ENCODE data around the gene NXN.
"Not testable (repeated sequence)": the region's sequence is repeated elsewhere in the genome, so short reads cannot be mapped to it uniquely, and the experiment has no call there.

Gene NXN

DNA sequence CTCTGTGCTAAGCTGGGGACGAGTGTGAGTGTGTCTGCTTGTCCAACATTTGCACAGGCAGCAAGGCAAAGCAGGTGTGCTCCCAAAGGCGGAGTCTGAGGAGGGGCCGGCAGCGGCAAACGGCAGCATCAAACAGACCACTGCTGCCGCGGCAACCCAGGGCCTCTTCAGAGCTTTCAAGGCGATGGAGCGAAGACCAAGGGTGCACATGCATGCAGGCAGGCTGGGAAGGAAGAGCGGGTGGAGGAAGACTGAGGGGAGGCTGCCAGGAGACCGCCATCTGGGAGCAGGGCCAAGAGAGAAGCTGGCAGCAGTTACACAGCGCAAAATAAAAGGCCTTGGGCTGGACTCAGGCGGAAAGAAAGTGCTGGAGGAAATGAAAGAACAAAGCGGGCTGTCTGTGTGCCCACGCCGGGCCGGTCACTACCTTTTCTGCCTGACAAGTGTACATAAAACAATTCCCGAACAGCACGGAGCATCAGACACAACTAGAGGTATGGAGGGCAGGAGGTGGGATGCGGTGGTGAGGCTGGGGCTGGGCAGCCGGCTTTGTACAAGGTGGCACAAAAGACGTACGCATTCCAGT, 25.9 kb upstream of the NXN start:
- peak; percentile 12 for DNase-seq

DNA sequence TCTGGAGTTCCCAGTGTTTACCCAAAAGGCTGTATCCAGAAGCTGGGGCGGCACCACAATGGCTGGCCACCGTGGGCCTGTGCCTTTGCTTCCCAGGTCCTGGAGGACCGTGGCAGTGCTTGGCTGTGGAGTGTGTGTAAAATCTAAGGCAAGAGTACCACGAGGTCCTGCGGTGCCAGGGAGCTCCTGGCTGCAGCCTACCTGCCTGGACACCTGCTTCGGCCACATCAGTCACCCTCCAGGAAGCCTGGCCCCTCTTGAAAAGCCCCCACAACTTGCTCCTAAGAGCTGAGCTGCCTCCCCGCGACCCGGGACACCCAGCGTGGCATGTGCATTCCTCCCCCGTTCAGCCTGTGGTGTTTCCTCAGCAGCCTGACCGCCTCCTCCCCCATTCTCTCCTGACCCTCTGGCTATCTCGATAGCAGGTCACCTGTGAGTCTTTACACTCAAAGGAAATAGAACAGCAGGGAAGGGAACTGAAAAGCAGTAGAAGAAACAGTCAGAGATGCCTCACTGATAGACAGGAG, 25.3 kb upstream of the NXN start:
- DNase-seq: no peak

DNA sequence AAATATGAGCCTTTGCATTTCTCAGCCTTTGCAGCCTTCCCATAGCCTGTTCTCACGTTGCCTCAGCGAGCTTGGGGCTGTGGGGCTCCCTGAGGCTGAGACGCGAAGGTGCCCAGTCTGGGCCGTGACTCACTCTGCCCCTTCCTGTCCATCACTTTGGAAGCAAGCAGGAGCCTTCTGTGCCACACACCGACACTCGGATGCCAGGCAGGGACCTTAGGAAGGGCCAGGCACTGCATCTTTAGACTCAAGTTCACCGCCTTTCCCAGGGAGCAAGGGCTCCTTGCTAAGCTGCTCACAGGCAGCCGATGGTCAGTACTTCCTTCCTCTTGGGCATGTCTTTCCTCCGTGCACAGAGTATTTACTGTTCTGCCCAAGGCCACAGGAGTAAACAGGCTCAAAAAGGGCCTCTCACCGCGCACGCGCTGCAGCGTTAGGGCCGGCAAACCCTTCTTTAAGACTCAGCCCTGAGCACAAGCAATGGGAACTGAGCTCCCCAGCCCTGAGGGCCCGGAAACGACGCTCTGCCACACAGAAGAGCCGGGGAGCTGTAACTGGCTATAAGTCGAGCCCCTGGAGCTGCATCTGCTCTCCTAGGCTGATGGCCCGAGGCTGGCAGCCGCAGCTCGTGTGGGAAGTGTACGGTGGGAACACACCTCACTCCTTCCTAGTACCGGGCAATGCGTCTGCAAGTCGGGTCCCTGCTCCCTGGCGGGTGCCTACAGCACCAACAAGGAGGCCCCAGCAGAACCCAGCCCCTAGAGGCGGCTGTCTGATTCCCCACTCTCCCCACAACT, 24.6 kb upstream of the NXN start:
- DNase-seq: no peak

DNA sequence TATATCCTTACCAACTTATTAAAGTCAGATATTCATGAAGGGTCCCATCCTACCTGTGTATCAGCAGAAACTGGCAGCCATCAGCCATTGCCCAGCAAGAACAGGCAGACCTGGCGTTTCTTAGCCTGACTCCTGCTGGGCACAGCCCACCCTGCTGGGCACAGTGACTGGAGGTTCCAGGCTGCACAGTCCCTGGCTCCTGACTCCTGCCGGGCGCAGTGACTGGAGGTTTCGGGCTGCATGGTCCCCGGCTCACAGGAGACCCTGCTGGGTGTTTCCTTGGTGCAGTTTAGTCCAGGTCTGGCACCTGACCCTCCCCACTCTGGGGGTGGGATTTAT, 24.0 kb upstream of the NXN start:
- DNase-seq: peak; percentile 57

DNA sequence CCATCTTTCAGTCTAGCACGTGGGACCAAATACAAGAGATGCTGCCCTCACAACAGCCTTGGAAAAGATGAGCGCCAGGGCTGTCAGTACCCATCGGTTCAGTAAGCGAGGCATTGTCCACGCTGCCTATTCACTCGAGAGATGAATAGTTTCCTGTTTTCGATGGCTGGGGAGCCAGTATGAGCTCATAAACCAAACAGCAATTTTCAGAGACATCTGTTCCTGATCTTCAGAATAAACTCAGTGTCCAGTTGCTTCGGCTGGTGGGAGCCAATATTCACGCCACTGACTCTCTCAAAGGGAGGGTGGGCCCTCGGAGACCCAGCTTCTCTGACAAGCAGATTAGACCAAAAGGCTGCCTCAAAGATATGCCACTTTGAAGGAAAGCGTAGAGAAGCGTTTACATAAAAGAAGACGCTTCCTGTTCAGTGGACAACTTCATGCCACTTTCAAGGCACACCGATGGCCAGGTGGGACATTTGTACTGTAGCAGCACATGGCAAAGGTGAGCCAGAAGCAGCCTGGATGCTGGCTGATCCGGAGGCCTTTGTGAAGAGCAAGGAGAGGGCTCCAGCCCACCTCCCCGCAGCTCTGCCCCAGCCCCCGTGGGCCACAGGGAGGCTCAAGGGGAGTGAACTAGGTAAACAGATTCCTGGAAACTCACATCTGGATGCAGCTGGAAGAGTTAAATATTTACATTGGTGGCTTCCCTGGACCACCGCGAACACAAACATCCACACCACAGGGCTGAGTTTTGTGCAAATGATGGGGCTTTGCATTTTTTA, 23.4 kb upstream of the NXN start:
- peak; percentile 53 for DNase-seq

DNA sequence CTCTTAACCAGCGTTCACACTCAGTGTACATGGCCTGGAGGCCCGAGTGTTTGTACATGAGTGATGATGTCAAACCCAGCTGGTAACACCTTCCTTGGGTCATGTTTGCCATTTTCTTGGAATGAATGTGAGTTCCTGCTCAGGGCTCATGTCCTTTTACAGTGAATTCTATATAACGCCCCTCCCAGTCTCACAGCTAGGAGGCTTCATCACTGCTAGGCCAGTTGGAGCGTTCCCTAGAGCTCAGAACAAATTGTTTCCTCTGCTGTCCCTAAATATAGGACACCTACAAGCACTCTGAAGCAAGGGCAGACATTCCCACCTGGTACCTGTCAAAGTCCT, 22.8 kb upstream of the NXN start:
- peak; percentile 25 for DNase-seq

DNA sequence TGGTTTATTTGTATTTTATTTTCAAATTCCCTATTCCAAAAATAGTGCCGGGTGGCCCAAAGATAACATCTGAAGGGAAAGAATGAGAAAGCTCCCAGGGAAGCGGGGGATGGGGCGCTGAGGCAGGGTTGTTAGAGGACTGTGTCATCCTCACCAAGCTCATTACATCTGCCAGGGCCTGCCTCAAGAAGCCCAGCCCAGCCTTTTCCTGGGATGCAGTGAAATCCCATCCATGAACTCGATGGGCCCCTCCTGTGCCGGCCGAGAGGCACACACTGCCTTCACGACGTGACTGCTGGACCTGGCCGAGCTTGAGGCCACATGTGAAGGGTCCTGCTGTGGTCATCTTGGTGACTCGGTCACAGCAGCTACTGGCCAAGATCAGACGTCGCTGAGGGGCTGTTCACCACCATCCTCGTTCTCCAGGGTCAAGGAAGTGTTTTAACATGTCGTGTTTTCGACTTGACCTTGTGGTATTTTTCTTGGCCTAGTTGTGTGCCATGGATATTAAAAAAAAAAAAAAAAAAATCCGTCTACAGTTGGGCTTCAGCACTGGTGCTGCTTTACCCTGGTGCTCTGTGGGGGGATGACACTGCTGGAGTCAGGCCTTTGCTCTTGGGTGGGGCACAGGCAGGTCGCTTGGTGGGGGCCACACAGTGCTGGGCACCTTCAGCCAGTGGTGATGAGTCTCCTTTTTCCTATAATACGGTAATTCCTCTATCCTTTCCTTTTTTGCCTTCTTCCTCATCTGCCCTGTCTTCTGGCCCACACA, 22.2 kb upstream of the NXN start:
- peak; percentile 24 for DNase-seq

DNA sequence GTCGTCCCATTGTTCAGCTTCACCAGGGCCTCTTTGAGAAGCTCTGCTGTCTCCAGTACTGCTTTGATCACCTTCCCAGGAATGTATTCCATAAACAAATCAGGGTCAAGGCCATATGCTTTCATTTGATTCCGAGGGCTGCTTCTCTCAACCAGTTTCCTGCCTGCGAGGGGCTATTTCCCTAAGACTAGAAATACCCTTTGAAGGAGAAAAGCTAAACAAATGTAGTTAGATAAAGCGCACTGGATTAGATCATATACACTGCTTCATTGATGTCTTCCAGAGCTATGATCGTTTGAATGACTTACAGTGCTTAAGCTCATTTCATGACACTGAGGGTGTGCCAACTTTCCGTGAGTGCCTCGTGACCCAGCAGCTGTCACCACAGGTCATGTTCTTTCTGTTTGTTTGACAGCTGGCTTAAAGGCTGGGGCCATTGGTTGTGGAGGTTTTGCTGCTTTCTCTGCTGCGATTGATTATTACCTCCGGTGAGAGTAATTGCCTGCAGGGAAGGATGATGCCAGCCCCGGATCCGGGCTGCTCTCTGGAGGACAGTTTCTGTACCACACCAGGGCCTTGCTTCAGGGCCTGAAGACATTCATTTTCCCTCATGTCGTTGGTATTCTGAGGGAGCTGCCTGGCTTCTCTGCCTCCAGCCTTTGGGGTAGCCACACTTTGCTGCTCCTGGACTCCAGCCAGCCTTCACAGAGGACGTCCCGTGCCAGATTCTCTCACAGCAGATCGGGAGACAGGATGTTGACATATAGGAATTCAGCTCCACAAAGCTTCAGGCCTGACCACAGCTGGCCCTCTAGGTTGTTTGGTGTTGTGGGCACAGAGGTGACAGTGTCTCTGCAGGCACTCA, 21.3 kb upstream of the NXN start:
- DNase-seq: peak; percentile 24

DNA sequence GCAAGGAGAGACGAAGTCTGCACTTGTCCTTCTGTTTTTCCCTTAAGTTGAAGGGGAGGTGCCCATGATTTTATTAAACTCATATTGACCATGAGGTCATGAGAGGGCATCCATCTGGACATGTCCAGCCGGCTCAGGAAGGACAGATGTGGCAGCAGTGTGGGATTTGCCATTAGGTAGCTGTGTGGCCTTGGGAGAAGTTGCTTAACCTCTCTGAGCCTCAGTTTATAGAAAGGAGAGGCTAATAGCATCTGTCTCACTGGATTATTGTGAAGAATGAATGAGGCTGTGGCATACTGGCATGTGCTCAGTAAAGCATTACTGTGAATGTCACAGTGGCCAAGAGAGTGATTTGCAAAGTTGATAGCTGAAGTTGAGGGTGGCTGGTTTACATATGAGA, 18.5 kb upstream of the NXN start:
- no peak for DNase-seq

DNA sequence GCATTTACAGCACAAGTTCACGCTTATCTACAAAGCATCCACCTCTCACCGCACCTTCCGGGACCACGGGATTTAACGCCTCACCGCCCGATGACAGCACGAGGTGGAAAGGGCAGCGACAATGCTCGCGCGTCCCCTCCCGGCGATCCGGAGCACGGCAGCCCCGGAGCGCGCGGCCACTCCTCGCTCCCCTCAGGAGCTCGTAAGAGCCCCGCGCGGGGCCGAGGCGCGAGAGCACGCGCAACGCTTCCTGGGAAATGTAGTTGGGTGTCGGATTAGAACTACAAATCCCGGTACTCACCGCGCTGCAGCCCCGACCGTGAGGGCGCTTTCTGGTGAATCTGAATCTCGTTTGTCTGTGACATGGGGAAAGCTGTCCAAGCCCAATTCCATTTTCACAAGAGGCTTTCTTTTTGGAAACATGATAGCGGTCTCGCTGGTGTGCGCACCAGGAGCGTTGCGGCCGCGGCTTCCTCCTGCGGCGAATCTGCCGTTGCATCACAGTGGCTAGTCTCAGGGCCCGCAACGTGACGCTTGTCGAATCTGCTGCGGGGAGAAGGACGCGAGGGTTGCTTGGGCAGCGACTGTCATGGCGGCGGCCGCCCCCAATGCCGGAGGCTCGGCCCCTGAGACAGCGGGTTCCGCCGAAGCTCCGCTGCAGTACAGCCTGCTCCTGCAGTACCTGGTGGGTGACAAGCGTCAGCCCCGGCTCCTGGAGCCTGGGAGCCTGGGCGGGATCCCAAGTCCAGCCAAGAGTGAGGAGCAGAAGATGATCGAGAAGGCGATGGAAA, 17.2 kb upstream of the NXN start, which contains the start of gene TIMM22:
TSS of gene TIMM22 (plus strand) at position 576 of the 791 bp plus-strand sequence. CDS start at position 590, 14 bp downstream.
- peak; percentile 98 for DNase-seq

DNA sequence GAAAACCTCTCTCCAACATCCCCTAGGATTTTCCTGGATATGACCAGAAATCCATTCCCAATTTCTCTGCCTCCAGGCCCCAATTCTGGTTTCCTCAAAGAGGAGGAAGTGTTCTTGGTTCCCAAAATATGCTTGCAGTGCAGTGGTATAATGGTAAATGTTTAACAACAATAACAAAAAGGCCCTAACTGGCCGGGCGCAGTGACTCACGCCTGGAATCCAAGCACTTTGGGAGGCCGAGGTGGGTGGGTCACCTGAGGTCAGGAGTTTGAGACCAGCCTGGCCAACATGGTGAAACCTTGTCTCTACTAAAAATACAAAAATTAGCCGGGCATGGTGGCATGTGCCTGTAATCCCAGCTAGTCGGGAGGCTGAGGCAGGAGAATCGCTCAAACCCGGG, 15.7 kb upstream of the NXN start:
- not testable (repeated sequence) for DNase-seq

DNA sequence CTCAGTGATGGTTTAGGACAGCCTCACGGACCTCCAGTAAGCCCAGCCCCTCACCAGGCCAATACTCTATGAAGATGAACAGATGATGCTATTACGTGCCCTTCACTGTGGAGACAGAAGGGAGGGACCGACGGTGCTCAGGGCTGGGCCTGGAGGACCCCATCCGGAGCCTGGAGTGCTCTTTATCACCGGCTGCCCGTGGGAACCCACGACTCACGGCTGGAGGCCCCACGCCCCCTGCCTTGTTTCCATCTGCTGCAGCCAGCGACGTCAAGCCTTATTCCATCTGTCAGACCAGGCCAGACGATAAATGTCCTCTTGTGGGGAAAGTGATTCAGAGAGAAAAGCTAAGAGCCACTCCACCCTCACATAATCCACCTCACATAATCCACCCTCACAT, 13.4 kb upstream of the NXN start:
- no peak for DNase-seq

DNA sequence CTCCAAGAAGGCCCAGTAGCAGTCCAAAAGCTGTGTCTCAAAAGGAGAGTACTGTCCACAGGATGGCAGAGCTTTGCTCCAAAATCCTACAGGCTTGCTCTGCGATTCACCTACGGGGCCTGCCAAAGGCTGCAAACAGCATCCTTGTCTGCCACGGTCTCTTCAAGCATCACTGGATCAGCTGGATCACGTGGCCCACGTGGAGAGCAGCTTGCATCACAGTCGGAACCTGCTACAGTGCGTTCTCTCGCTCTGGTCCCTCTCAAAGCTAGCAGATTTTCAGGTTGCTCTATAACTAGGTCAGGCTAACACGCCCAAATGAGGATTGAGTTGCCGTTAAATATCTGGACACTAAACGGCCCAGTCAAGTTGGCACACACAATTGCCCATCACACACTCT, 9.0 kb upstream of the NXN start:
- DNase-seq: no peak

DNA sequence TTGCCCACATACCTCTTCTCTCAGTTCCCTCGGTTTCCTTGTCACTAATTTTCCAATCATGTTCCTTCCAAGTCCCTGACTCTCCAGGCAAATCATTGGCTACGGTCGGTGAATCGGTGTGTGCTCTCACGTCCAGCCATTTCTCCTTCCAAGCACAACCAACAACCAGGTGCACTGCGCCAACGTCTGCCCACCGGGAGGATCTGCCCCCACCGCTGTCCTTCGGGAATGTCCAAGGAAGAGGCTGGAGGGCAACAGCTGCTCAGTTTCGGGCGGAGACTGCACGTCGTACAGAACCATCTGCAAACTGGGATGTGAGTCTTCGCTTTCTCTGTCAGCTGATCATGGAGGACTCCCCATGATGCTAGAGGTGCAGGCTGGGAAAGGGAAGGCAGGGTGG, 8.4 kb upstream of the NXN start:
- no peak for DNase-seq

DNA sequence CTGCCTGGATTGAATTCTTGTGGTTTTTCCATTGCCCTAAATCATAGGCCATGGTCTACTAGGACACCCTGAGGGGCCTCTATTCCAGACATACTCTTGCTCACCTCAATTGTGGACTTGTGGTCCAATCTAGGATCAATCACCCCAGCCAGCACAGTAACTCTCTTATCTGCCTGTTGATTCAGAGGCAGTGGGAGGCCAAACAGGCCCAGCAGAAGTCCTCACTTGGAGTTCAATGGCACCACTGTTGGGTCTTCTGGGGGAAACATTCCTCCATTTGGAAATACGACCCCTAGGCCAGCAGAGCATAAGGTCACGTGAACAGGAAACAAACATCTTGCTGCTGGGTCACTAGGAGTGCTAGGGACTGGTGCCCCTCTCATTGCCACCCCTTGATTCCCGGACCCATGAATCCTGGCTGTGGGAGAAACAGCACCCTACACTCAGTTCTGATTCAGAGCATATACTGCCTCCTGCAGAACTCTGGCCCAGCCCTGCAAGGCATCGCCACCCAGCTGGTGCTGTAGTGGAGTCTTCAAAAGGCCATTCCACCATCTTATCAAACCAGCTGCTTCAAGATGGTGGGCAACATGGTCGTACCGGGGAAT, 6.8 kb upstream of the NXN start:
- no peak for DNase-seq

DNA sequence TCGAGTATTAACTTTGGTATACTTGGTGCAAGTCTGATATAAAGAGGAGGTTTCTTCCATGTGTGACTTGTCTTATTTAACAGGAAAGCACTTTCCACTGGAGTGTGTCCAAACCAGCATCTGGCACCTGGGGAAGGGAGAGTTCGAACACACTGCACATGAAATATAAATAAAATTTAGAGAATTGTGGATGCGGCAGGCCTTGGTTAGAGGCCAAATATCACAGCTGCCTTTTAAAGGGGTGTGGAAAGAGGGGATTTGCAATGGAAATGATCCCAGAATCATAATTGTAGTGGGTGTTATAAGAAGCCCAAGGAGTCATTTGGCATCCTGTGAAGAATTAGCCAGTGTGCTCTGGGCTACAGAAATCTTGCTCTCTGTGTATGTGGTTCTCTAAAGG, 4.3 kb upstream of the NXN start:
- DNase-seq: no peak

DNA sequence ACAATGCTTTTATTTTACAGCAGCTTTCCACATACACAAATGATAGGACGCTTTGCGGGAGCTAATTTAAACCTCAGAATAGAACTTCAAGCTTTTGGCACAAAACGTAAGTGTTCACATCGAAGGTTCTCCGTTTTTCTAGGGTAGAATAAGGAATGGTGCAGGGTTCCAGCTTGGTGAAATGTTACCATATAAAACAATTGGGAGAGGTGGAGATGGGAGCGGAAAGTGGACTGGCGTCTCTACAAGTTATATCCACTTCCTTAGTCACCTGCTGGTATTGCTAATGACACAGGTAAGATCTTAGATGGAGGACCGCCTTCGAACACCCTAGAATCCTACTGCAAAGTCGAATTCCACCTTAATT, 1.7 kb upstream of the NXN start:
- no peak for DNase-seq

DNA sequence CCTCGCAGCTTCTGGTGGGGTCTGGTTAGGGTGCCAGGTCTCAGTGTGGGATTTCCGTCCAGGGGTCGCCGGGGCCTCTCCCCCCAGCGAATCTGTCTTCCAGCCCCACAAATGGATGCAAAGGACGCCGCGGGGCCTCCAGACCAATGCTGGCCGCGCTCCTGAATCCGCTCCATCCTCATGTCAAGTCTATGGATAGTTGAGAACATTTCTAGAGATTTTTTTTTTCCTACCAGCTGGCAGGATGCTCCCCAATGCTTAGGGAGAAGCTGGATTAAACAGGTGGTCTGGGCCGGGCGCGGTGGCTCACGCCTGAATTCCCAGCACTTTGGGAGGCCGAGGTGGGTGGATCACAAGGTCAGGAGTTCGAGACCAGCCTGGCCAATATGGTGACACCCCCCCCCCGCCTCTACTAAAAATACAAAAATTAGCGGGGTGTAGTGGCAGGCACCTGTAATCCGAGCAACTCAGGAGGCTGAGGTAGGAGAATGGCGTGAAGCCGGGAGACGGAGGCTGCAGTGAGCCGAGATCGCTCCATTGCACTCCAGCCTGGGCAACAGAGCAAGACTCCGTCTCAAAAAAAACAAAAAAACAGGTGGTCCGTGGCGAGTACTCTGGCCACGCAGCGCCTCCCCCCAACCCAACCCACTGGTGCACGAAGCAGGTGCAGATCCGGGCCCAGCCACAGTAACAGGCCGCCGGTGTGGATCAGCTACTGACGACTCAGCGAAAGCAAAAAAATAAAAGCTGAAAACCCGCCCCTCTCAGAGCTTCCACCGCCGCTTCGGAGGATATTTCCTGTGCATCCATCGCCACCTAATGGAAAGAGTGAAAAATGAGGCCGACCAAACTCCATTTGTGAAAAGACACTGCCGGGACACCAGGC, 1.1 kb upstream of the NXN start:
- peak; percentile 92 for DNase-seq

DNA sequence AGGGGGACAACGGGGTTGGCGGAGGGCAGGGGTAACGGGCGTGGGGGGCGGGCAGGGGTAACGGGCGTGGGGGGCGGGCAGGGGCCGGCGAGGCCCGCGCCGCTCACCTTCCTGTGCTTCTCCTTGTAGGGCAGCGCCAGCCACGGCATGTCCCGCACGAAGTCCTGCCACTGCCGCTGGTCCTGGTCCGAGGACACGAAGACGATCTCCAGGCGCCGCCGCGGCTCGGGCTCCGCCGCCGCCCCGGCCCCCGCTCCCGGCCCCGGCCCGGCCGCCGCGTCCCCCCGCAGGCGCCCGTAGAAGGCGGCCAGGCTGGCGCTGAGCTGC, 401 bp downstream of the NXN start:
- DNase-seq: peak; percentile 73
